ENCODE results near the gene ARSB. TPM values are rescaled to one million over a fixed set of nuclear protein-coding genes. Genes with fewer than 3 reads are reported as not detected.

The ARSB gene
- total and polyA plus RNA-seq, 10 of the 15 experiments (the other 5 are each of a cell fraction or from before 2014, with no cell fraction given) = 1.2 to 8.2 (median 6.1) TPM

GRCh38 chr5:78758169-78758839 is 226.8 kb downstream of the ARSB start (continued):
- no peak for TF ChIP-seq MLLT1 (IDR thresholded peaks at IDR 0.05)
- TF ChIP-seq NBN (IDR thresholded peaks at IDR 0.05) = peak; percentile 59; the same call in 1 of the 2 replicates
- TF ChIP-seq ZNF207 (IDR thresholded peaks at IDR 0.05; ENCODE audit: borderline replicate concordance) = no peak
- TF ChIP-seq CBFB (IDR thresholded peaks at IDR 0.05; ENCODE audit: low read depth) = 0 out of 2 replicates have a peak, but pooled peaks have one; percentile 68
- TF ChIP-seq MYB (IDR thresholded peaks at IDR 0.05; ENCODE audit: borderline replicate concordance, low read depth, low read length) = no peak
- TF ChIP-seq CEBPB (IDR thresholded peaks at IDR 0.05; ENCODE audit: borderline replicate concordance in 1 of 2, low read depth in 2 of 2, low read length in 2 of 2) = peak in 1 of 2 experiments; percentile 82; a peak in 1 of 4 replicates
- TF ChIP-seq E2F8 (IDR thresholded peaks at IDR 0.05; ENCODE audit: low read depth, partially characterized antibody) = no peak
- TF ChIP-seq ETV6 (conservative IDR thresholded peaks at IDR 0.05 in 1 of 2, IDR thresholded peaks at IDR 0.05 in 1 of 2; ENCODE audit: borderline replicate concordance in 1 of 2, low read depth in 1 of 2) = peak in 1 of 2 experiments; percentile 59; a peak in 1 of 4 replicates
- TF ChIP-seq RUNX3 (IDR thresholded peaks at IDR 0.05; ENCODE audit: low read length) = peak; percentile 98
- no peak for TF ChIP-seq USF1 (IDR thresholded peaks at IDR 0.05; ENCODE audit: borderline replicate concordance, extremely low read length, insufficient read depth, low read depth, low read length)
- TF ChIP-seq POU2F2 (IDR thresholded peaks at IDR 0.05; ENCODE audit: borderline replicate concordance, low read depth, low read length) = peak; percentile 88
- TF ChIP-seq IRF4 (IDR thresholded peaks at IDR 0.05; ENCODE audit: low read depth, low read length) = peak; percentile 94
- no peak for TF ChIP-seq YY1 (IDR thresholded peaks at IDR 0.05; ENCODE audit: low read depth, low read length)
- TF ChIP-seq NKRF (conservative IDR thresholded peaks at IDR 0.05) = 0 out of 2 replicates have a peak, but pooled peaks have one; percentile 44
- no peak for TF ChIP-seq HSF1 (IDR thresholded peaks at IDR 0.05; ENCODE audit: low read depth, low read length)
- TF ChIP-seq SUPT20H (IDR thresholded peaks at IDR 0.05; ENCODE audit: borderline replicate concordance, control insufficient read depth, low read depth, low read length) = no peak
- peak; percentile 89 for TF ChIP-seq ATF2 (IDR thresholded peaks at IDR 0.05; ENCODE audit: low read length)
- no peak for TF ChIP-seq POLR2AphosphoS2 (IDR thresholded peaks at IDR 0.05; ENCODE audit: low read depth, low read length)

Measured in GM12878 (cell line).